ENCODE measurements around the gene ZNF101.

Gene ZNF101

GRCh38 chr19:19654441-19654840 lies 14.2 kb upstream of the ZNF101 start:
- no peak overlapping the region for H3K4me3 ChIP-seq (ENCODE audit: low read depth, low read length)
- DNase-seq (ENCODE audit: low read depth), result no peak
- no peak for TF ChIP-seq CTCF (IDR thresholded peaks at IDR 0.05; ENCODE audit: insufficient read depth, low read depth, low read length, missing control alignments)

- TF ChIP-seq CTCF (IDR thresholded peaks at IDR 0.05; ENCODE audit: insufficient read depth, low read depth, low read length, missing control alignments), result no peak
- no peak for DNase-seq (ENCODE audit: low read depth)
- no peak overlapping the region for H3K4me3 ChIP-seq (ENCODE audit: low read depth, low read length)
Observed at GRCh38 chr19:19655051-19655594, 13.5 kb upstream of the ZNF101 start.

GRCh38 chr19:19655641-19656343 lies 12.8 kb upstream of the ZNF101 start:
- no peak for DNase-seq (ENCODE audit: low read depth)
- no peak overlapping the region for H3K4me3 ChIP-seq (ENCODE audit: low read depth, low read length)
- TF ChIP-seq CTCF (IDR thresholded peaks at IDR 0.05; ENCODE audit: insufficient read depth, low read depth, low read length, missing control alignments), result no peak

- H3K4me3 ChIP-seq (ENCODE audit: low read depth, low read length), result no peak overlapping the region
- no peak for DNase-seq (ENCODE audit: low read depth)
- no peak for TF ChIP-seq CTCF (IDR thresholded peaks at IDR 0.05; ENCODE audit: insufficient read depth, low read depth, low read length, missing control alignments)
Observed at GRCh38 chr19:19656451-19657396, 11.9 kb upstream of the ZNF101 start.

GRCh38 chr19:19657397-19657783 lies 11.2 kb upstream of the ZNF101 start:
- DNase-seq (ENCODE audit: low read depth), result no peak
- no peak overlapping the region for H3K4me3 ChIP-seq (ENCODE audit: low read depth, low read length)
- TF ChIP-seq CTCF (IDR thresholded peaks at IDR 0.05; ENCODE audit: insufficient read depth, low read depth, low read length, missing control alignments), result no peak

- no peak for TF ChIP-seq CTCF (IDR thresholded peaks at IDR 0.05; ENCODE audit: insufficient read depth, low read depth, low read length, missing control alignments)
- no peak for DNase-seq (ENCODE audit: low read depth)
- H3K4me3 ChIP-seq (ENCODE audit: low read depth, low read length), result no peak overlapping the region
Observed at GRCh38 chr19:19659646-19660245, 8.9 kb upstream of the ZNF101 start.

Measured in GM12865 (cell line).